IPS DF 4.7 (cell line): ENCODE measurements around the gene FOXN3.
"Not testable (repeated sequence)": the region's sequence is repeated elsewhere in the genome, so short reads cannot be mapped to it uniquely, and the experiment has no call there.

ENCODE experiments used
- DNase-seq: peaks from one replicate; pipeline ENCODE4 v3.0.0-alpha.2; 2013; ENCODE audit warnings: low spot score; ENCODE audit errors: extremely low read depth

Gene FOXN3

DNA sequence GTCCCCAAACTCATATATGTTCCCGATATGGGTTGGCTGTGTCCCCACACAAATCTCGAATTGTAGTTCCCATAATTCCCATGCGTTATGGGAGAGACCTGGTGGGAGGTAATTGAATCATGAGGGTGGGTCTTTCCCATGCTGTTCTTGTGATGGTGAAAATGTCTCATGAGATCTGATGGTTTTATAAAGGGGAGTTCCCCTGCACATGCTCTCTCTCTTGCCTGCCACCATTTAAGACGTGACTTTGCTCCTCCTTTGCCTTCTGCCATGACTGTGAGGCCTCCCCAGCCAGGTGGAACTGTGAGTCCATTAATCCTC lies 166.4 kb downstream of the FOXN3 start:
- DNase-seq: not testable (repeated sequence)

DNA sequence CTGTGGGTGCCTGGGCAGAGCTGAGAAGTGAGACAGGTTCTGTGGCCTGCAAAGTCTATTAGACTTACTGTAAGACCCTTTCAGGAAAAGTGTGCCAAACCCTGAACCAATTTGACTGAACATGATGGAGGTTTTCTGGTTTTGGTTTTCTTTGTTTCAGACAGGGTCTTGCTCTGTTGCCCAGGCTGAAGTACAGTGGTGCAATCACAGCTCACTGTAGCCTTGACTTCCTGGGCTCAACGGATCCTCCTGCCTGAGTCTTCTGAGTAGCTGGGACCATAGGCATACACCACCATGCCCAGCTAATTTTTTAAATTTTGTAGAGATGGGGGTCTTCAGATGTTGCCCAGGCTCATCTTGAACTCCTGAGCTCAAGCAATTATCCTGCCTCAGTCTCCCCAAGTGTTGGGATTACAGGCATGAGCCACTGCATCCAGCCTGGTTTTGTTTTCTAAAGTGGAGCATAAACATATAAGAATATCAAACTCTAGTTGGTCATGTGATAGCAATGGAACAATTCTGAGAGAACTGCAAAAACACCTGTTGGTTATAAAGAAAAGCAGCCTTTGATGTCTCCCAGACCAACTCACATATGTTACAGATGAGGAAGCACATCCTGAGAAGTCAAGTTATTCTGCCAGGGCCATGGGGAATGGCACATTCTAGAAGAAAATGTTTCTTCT lies 166.9 kb downstream of the FOXN3 start:
- no peak for DNase-seq

DNA sequence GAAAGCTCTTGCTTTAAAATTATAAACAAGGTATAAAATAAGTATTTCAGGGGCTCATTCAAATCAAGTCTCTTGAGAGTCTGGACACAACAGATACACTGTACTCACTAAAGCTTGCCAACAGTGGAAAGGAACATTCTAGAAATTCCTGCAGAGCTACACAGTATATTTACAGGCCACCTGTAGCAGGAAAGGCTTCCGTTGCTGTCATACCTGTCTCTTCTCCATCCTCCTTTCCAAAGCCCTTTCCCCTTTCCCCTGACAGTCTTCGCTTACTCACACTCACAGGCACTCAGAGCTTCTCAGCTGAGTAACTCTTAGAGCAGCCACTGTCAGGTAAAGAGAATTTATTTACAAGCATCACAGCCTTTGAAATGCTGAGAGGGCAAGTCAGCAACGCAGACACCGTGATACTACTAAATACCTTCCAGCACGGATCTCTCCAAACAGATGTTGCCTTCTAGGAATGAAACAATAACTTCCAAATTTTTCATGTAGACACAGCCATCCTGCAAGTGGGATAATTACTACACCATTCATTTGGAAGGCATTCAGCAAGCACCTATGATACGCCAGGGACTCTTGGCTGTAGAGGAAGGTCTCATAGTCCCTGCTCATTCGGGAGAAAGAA lies 167.9 kb downstream of the FOXN3 start:
- DNase-seq: no peak

DNA sequence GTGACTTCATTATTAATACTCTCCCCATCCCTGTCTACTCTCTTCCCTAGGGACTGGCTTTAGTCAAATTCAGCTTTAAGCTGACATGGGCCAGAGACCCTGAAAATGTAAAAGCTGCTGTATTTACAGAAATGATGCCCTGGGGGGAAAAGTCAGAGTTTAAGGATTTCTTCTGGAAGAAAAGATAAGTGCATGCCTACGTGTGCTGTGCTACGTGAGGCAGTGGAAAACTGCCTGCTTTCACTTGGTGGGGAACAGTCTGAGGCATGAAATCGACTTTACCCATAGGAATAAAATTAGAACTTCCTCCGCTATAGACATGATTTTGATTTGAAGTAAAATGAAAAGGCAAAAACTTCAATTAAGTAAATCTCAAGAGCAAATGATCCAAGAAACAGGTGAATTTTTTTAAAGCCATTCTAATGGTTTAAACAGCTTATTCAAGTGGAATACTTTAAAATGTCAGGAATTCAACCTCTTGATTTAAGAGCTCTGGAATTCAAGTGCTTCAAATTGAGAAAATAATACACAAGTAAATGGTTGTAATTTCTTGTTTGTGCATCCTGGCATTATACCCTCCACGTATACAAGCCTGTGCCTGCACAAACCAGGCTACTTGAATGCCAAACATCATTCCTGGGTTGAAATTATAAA lies 168.5 kb downstream of the FOXN3 start:
- no peak for DNase-seq

DNA sequence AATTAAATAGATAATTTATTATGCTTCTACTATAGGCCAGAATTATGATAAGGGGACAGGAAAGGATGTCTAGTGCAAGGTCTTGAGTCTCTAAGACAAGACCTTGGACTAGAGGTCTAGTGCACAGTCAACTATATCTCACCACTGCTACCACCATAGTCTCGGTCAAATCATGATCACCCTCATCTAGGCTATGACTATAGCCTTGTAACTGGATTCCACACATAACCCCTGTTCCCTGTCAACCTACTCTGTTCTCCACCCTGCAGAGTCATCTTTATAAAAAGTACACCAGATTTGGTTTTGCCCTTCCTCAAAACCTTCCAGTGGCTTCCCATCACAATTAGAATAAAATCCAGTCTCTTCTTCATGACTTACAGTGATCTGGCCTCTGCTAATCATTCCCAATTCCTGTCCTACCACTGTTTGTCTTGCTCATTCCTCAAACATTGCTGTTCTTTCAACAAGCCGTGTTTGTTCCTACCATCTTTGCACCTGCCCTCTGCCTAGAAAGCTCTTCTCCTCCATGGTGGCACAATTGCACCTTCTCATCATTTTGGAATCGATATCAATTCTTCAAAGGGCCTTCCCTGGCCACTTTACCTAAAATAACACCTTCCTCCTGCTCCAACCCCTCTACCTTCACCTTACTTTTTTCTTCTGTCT lies 169.4 kb downstream of the FOXN3 start:
- no peak for DNase-seq

DNA sequence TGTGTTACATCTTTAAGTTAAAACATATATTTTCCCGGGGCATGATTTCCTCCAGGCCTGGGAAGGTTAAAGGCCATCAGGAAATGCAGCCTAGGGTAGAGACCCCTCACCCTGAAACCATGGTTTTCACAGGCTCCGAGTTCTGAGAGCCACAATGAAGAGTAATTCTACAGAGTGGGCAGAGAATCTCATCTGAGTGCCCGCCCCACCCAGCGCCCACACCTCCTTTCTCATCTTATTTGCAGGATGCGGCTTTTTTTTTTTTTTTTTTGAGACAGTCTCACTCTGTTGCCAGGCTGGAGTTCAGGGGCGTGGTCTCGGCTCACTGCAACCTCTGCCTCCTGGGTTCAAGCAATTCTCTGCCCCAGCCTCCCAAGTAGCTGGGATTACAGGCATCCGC lies 170.7 kb downstream of the FOXN3 start:
- DNase-seq: no peak

DNA sequence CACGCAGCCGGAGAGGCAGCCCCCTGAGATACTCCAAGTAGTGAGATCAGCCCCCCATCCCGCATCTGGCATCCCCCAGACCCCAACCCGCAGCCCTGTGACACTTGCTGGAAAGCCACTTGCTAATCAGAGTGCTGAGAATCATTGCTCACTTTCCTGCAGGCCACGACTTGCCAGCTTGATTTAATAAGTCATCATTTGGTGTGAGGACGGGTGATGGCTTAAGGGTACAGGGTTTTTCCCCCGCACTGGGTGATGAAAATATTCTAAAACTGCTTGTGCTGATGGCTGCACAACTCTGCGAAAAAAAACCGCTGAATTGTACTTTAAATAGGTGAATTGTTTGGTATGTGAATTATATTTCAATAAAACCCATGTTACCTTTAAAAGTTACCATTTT lies 171.2 kb downstream of the FOXN3 start:
- no peak for DNase-seq

DNA sequence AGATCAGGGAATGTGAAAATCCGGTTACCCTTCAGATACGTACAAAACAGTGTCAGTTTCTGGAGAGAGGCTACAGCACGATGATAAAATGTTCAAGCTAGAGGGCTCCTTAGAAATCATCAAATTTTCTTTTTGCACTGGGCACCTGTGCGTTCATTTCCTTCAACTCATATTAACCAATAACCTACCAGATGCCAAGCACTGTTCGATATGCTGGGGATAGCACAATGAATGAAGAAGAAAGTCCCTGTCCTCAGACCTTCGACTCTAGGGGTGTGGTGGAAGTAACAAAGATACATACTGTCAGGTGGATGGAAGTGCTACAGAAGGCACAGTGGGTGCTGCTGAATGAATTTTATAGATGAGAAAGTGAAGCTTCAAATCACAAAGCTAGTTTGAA lies 172.3 kb downstream of the FOXN3 start:
- DNase-seq: no peak

DNA sequence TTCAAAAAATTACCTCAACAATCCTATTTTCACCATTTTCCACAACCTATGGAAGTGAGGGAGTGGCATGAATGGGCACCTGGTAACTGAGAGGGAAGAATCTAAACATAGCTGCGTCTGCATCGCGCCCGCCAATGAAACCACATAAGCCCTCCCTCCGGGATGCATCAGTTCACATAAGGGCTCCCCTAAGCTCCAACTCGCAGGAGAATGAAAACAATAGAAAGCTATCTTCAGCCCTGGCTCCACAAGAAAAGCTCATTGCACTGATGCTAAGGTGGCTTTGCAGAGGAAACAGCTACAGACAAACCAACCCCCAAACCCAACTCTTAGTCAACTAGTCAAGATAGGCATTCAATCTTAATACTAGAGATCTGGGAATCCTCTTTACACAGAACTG lies 173.3 kb downstream of the FOXN3 start:
- DNase-seq: no peak

DNA sequence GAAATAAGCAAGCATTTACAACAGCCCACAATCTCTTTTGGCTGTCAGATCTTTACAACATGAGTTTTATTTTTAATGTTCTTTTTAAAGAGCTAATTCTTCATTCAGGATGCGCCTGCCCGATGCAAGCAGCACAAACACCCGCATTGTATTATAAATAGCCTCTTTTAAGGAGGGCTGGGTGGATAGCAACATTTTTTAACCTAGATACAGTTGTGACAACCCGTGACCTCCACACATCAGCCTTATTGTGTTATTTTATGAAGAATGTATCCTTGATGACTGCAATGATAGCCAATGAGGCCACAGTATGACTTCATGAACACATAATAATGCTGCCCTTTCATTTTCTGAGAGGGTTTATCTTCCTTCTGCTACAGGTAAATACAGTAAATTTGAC lies 173.7 kb downstream of the FOXN3 start:
- DNase-seq: no peak

DNA sequence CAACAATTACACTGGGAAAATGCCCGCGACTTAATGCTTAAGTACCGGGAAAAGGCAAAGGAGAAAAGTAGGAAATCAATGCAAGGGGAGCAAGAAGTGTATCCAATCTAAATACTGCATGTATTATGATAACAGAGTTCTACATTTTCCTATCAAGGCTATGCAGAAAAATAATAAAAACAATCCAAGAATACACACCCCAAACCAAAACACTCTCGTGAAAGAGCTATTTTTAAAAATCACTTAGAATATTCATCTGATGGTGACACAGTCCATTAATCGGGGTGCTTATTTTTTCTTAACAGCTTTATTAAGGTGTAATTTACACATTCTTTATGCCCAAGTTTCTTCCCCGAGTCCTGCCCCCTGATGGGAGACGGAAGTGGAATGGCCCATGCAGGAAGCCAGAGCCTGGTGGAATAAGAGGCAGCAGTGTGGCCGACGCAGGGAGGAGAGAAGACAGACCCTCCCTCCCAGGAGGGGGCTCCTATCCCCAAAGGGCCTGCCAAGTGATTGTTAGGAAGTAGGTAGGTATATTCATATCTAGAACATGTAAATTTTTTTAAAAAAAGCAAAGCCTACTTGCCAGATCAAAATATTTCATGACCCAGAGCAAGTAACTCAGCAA lies 174.3 kb downstream of the FOXN3 start:
- DNase-seq: no peak

DNA sequence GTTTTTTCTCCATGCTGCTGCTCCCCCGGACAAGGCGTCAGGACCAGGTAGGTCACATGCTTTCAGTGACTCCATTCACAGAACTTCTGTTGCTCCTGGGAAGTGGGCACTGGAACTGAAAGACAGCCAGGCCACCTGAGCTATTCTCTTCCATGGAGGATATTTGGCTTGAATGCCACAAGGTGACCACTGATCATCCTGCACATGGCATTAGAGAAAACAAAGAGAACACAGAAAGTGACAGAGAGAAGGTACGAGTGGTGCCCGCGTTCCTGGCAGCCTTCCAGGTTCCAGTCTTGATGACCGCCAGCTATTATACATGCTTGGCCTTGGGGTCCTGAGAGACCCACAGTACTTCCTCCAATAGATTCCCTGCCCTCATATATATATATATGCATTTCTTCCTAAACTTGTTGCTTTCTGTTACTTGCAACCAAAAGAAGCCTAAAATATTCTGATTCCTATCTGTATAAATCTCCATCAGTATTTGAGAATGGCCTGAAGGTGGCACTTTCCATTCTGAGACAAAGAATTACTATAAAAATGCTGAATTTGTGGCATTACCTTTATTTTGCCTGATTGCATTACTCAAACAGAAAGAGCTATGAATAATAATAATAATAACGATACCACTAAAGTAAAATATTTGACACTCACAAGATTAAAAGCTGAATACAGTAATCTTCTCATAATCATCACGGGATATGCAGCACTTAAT lies 174.9 kb downstream of the FOXN3 start:
- no peak for DNase-seq

DNA sequence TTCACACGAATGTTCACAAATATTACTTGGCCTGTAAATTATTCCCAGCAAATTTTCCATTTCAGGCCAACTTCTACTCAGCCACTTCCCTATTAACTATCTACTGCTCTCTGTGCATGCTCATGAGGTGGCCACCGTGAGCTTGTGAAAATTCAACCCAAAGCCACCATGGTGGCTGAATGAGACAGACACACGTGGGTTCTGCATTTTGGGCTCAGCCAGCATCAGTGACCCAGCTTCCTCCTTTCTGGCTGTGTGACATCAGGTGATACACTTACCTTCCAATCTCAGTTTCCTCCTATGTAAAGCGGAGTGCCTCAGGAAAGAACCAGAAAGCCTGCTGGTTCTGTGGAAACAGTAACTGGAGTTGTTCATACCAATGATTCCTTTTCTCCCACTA lies 175.8 kb downstream of the FOXN3 start:
- no peak for DNase-seq

DNA sequence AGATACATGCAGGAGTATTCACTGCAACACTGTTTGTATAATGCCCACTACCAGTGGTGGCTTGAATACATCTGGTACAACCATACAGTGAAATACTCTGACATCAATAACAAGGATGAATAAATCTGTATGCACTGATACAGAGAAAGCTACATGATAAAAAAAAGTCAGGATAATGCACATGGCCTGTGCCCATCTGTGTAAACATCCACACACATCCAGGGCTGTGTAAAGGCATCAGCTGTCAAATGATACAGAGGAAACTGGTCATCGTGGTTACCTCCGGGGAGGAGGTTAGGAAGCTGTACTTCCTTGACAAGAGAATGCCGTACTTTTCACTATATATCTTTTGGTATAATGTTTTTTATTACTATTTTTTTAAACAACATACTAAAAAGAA lies 176.6 kb downstream of the FOXN3 start:
- DNase-seq: no peak

DNA sequence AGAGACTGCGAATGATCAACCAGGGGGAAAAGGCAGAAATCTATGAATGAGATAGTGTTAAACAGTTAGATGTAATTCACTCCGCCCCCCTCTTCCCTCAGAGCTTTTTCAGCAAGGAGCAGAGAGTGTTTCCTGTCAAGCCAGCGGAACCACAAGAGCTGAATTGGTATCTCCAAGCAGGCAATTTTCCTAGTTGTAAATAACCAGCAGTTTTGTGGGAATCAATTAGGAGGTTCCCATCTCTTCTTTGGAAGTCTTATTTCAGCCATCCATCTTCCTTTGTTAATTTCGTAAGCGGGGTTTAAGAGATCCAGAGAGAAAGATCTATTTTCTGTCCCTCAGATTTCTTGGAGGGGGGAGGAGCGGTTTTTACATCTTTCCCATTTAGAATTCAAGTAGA lies 178.0 kb downstream of the FOXN3 start:
- no peak for DNase-seq

DNA sequence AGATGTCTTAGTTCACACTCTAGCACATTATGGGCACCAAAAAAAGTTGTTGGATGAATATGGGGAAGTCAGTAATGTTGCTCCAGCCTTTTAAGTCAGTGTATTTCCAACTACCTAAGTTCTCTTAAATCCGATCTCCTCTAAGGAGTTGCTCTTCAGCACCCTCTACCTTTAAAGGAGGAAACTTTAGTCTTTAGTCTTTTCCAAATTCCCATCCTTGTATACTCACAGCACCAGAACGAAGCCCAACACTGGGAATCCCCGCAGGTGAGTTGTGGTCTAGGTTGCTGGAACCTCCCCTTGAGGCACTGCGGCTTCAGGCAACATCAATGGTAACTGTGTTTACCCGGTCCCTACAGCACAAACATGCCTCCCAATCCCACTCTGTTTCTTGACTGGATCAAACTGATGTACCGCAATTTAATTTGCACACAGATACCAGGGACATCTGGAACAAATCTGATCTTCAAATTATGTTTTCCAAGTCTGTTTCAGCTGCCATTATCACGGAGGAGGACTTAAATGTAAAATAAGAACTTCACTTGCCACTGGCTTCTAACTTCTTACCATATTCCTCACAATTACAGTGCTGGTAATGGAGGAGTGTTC lies 179.0 kb downstream of the FOXN3 start:
- no peak for DNase-seq

DNA sequence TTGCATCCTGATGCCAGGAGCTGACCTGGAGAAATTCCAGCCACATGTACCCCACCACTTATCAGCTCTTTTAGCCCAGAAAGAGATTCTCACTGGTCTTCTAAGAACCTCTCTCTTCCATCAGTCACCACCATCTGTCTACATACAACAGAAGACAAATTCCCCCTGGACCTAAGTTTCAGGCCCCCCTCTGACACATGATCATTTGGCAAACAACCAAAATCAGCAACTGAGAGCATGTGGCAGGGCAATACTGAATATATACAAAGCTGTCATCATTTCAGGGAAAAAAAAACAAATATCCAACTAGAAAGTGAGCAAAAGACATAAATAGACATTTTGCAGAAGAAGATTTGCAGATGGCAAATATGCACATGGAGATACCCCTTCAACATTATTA lies 180.2 kb downstream of the FOXN3 start:
- DNase-seq: no peak

DNA sequence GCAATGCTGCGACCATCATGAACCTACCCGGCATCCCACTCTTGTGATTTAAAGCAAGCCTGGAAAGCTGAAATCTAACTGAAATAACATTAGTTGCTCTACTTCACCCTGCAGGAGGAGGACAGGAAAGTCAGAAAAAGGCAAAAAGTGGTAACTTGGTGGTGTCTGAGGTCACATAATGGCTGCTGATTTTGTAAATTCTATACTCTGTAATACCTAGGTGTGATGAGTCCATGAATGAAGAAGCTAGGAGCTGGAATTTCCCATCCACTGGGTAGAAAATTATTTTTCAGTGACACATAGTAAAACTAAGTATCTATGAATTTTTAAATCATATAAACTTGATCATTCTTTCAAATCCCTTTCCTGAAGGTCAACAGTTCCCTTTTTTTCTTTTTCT lies 183.8 kb downstream of the FOXN3 start:
- no peak for DNase-seq

DNA sequence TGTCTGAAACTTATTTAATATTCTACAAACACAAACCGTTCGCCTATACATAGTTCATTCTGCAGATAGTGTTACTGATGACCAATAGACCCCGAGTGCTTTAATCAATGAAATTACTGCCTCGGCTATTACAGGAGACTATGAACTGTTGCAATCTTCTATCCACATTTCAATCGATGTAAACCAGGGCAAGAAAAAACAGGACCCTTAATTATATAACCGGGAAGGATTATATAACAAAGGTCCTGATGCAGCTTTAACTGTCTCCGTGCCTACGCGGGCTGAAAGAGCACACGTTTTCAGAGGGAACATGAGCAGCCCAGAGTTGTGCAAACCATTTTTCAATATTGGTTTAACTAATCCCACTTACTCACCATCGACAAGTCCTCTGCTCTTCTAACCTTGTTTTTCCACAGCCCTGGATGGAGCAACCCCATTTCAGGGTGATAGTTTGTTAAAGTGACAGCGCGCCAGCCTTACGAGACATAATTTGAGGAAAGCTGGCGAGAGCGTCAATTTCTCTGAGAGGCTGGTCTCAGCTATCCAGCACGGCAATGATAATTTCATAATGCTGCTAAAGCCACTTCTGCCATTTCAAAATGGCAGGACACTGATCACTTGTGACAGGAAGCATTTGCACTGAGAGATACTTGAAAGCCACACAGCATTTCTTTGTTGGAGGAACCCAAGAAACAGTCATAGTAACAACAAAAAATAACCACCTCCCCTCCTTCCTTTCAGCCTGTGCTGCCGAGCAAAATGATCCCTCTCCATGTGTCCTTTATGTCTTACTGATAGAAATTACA lies 184.6 kb downstream of the FOXN3 start:
- DNase-seq: no peak

DNA sequence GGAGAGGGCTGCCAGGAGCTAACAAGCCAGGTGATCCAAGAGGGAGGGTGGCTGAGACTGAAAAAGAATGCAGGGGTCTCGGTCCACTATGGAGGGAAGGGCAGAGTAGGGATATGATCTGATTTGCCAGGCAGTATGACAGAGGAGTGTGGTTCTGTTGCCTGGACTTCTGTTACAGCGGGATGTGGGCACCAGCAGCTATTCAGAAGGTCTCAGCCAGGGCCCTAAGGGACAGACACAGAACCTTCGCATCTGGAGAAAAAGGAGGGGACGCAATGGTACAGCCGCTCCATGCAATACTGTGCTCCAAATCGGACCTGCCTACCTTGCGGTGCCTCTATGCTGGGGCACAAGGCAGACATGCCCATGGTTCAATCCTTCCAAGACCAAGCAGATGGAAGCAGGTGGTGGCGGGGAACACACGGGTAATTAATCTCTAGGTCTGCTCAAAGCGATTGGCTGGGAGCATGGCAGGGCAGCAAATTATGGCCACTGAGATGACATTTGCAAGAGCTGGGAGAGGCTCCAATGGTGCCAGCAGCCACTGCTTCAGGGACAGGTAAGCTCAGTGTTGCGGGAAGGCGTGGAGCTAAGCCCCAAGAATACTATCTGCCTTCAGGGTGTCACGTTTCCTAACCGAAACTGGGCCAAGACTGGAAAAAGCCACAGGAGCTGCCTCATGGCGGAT lies 185.5 kb downstream of the FOXN3 start:
- no peak for DNase-seq
